Lower leg skin (tissue), 3 donors: ENCODE results near the gene VGLL1.

Experiments used
- CTCF ChIP-seq, 3 donors: fragments of 450-650 bp; IDR thresholded peaks; one replicate each; pipeline ENCODE4 v1.5.1; 2016; ENCODE audit warnings: antibody characterized with exemption in 3 of 3, mild to moderate bottlenecking in 3 of 3, moderate library complexity in 2 of 3
- POLR2A ChIP-seq, 2 donors: fragments of 450-650 bp; IDR thresholded peaks; one replicate each; pipeline ENCODE4 v1.6.1; 2016 to 2017; ENCODE audit warnings: antibody characterized with exemption in 2 of 2, mild to moderate bottlenecking in 1 of 2, moderate library complexity in 1 of 2

- TF ChIP-seq POLR2A (IDR thresholded peaks at IDR 0.05) (no peak), CTCF (IDR thresholded peaks at IDR 0.05) (no peak)
Measured at GRCh38 chrX:136540226-136540625, 8.2 kb downstream of the VGLL1 start.
